Smooth muscle cell (in vitro differentiated cells): ENCODE measurements around the gene CUL3. TPM values are rescaled to one million over a fixed set of nuclear protein-coding genes. Genes with fewer than 3 reads are reported as not detected.

ENCODE experiments used
- DNase-seq: peaks from one replicate; lab custom pipeline; 2025; ENCODE audit not compliant: unreplicated experiment; lab: John Stamatoyannopoulos, UW
- H2AFZ ChIP-seq: fragments of 200-600 bp; sonication (generic); 2 replicates; pipeline ENCODE4 v1.6.0; 2016; ENCODE audit warnings: antibody characterized with exemption, low read depth, mild to moderate bottlenecking
- H3F3A ChIP-seq: fragments of 200-600 bp; sonication (generic); 2 replicates; pipeline ENCODE4 v1.6.0; 2017; ENCODE audit warnings: antibody characterized with exemption, low read depth
- H3K27ac ChIP-seq: fragments of 200-600 bp; sonication (generic); 2 replicates; pipeline ENCODE4 v1.5.1; 2016; ENCODE audit warnings: low read depth, mild to moderate bottlenecking
- H3K27me3 ChIP-seq: fragments of 200-600 bp; sonication (generic); 2 replicates; pipeline ENCODE4 v1.6.1; 2016; ENCODE audit warnings: low read depth, mild to moderate bottlenecking
- H3K36me3 ChIP-seq: fragments of 200-600 bp; sonication (generic); 2 replicates; pipeline ENCODE4 v1.5.1; 2016; ENCODE audit warnings: low read depth
- H3K4me1 ChIP-seq: fragments of 200-600 bp; sonication (generic); 2 replicates; pipeline ENCODE4 v1.5.1; 2016; ENCODE audit warnings: low read depth
- H3K4me2 ChIP-seq: fragments of 200-600 bp; sonication (generic); 2 replicates; pipeline ENCODE4 v1.6.0; 2016; ENCODE audit warnings: mild to moderate bottlenecking
- H3K4me3 ChIP-seq: fragments of 200-600 bp; sonication (generic); 2 replicates; pipeline ENCODE4 v1.5.1; 2016; ENCODE audit warnings: mild to moderate bottlenecking
- H3K79me2 ChIP-seq: fragments of 200-600 bp; sonication (generic); 2 replicates; pipeline ENCODE4 v1.6.0; 2016; ENCODE audit warnings: low read depth, mild to moderate bottlenecking
- H3K9ac ChIP-seq: fragments of 200-600 bp; sonication (generic); 2 replicates; pipeline ENCODE4 v1.6.0; 2016; ENCODE audit warnings: low read depth
- H3K9me3 ChIP-seq: fragments of 200-600 bp; sonication (generic); replicated peaks from 2 replicates; pipeline ENCODE4 v1.5.1; 2016; ENCODE audit warnings: low read depth
- H4K20me1 ChIP-seq: fragments of 200-600 bp; sonication (generic); 2 replicates; pipeline ENCODE4 v1.6.0; 2016; ENCODE audit warnings: low read depth
- CTCF ChIP-seq: fragments of 200-600 bp; sonication (generic); IDR thresholded peaks from 2 replicates; pipeline ENCODE4 v1.5.1; 2017; ENCODE audit warnings: borderline replicate concordance, mild to moderate bottlenecking, antibody characterized with exemption; ENCODE audit not compliant: insufficient read depth, poor library complexity, severe bottlenecking
- WGBS: methylation state at CpG from one replicate; pipeline ENCODE4 v1.1.7; 2016; ENCODE audit warnings: low lambda C conversion rate; 5-methylcytosine and 5-hydroxymethylcytosine counted together
- polyA plus RNA-seq: library from polyadenylated mRNA; unstranded; fragments of >200 nt; fragmentation: Nextera tagmentation; extraction: Ambion mirVana; gene quantifications from 2 replicates; pipeline ENCODE4 v1.2.1, GENCODE V29; 2016
- total RNA-seq: library from RNA; depleted of rRNA; stranded (reverse); fragments of >200 nt; gene quantifications from 2 replicates; pipeline ENCODE4 v1.2.3, GENCODE V29; 2014

CUL3 gene
- total and polyA plus RNA-seq, 2 experiments from 2014 or later, result 65.8 to 109 TPM

GRCh38 chr2:224438726-224439125 lies 146.4 kb downstream of the CUL3 start:
- Histone ChIP-seq H3K9ac (no peak overlapping the region), H3K36me3 (no peaks in the 10 kb centered on the region), H4K20me1 (no peaks in the 10 kb centered on the region), H3K79me2 (no peaks in the 10 kb centered on the region), H3K9me3 (no peaks in the 10 kb centered on the region), H3K27ac (no peak overlapping the region), H3F3A (no peaks in the 10 kb centered on the region), H3K4me2 (no peak overlapping the region), H3K27me3 (no peaks in the 10 kb centered on the region), H3K4me1 (no peaks in the 10 kb centered on the region), H2AFZ (no peak overlapping the region), H3K4me3 (no peak overlapping the region)
- TF ChIP-seq CTCF, result no peak
- no peak for DNase-seq

- H3K9me3 ChIP-seq, result no peaks in the 10 kb centered on the region
- WGBS, result 100% methylated on average over 1 of the region's 1 CpG
- H3K27me3 ChIP-seq, result no peaks in the 10 kb centered on the region
- no peak overlapping the region for H3K4me3 ChIP-seq
- H3K79me2 ChIP-seq, result no peaks in the 10 kb centered on the region
- H3K27ac ChIP-seq, result no peak overlapping the region
- H2AFZ ChIP-seq, result no peak overlapping the region
- no peaks in the 10 kb centered on the region for H3F3A ChIP-seq
- no peaks in the 10 kb centered on the region for H3K4me1 ChIP-seq
- H3K9ac ChIP-seq, result no peak overlapping the region
- H3K36me3 ChIP-seq, result no peaks in the 10 kb centered on the region
- TF ChIP-seq CTCF, result no peak
- no peak for DNase-seq
- no peak overlapping the region for H3K4me2 ChIP-seq
- no peaks in the 10 kb centered on the region for H4K20me1 ChIP-seq
Measured at GRCh38 chr2:224436634-224437033, 148.5 kb downstream of the CUL3 start.

- H4K20me1 ChIP-seq, result no peaks in the 10 kb centered on the region
- H3K4me3 ChIP-seq, result no peak overlapping the region
- no peak for DNase-seq
- no peaks in the 10 kb centered on the region for H3K36me3 ChIP-seq
- H3K27ac ChIP-seq, result no peak overlapping the region
- no peak overlapping the region for H2AFZ ChIP-seq
- 99% methylated on average over 4 of the region's 4 CpGs for WGBS
- H3F3A ChIP-seq, result no peaks in the 10 kb centered on the region
- no peaks in the 10 kb centered on the region for H3K27me3 ChIP-seq
- H3K9me3 ChIP-seq, result no peaks in the 10 kb centered on the region
- H3K9ac ChIP-seq, result no peak overlapping the region
- TF ChIP-seq CTCF, result no peak
- no peak overlapping the region for H3K4me2 ChIP-seq
- no peaks in the 10 kb centered on the region for H3K4me1 ChIP-seq
- no peaks in the 10 kb centered on the region for H3K79me2 ChIP-seq
Measured at GRCh38 chr2:224434618-224435017, 150.5 kb downstream of the CUL3 start.

DNA sequence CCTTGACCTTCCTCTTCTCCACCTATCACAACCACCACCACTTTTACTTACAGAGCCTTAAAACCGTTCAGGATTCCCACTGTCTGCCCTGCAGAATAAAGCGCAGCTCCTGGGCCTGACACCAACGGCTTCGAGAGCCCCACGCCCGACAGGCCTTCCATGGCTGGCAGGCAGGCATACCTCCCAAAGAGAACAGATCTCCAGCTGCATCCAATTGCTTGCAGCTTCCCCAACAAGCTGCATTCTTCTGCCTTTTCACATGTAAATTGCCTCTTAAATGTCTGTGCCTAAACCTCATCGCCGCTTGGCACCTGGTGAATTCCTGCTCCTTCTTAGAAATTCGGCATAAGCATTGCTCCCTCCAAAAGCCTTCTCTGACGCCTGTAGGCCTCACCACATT lies 151.7 kb downstream of the CUL3 start:
- Histone ChIP-seq H3K4me1 (no peaks in the 10 kb centered on the region), H2AFZ (no peak overlapping the region)
- WGBS, result 48% methylated on average over 10 of the region's 10 CpGs

More for the DNA sequence above, 151.7 kb downstream of the CUL3 start:
- no peaks in the 10 kb centered on the region for H3K27me3 ChIP-seq
- H3K79me2 ChIP-seq, result no peaks in the 10 kb centered on the region
- no peak for TF ChIP-seq CTCF
- H3K9me3 ChIP-seq, result no peaks in the 10 kb centered on the region
- H3K9ac ChIP-seq, result no peak overlapping the region
- no peak overlapping the region for H3K27ac ChIP-seq
- no peak for DNase-seq
- no peak overlapping the region for H3K4me2 ChIP-seq
- H4K20me1 ChIP-seq, result no peaks in the 10 kb centered on the region
- no peak overlapping the region for H3K4me3 ChIP-seq
- no peaks in the 10 kb centered on the region for H3K36me3 ChIP-seq
- no peaks in the 10 kb centered on the region for H3F3A ChIP-seq
